ENCODE measurements around the gene SREBF1. TPM values are rescaled to one million over a fixed set of nuclear protein-coding genes. Genes with fewer than 3 reads are reported as not detected.
A peak's percentile ranks its signal among the peaks of the same experiment; 100 is the strongest.

SREBF1 gene
- total and polyA plus RNA-seq, 5 donors: 28.7 to 45.7 (median 40.5) TPM

DNA sequence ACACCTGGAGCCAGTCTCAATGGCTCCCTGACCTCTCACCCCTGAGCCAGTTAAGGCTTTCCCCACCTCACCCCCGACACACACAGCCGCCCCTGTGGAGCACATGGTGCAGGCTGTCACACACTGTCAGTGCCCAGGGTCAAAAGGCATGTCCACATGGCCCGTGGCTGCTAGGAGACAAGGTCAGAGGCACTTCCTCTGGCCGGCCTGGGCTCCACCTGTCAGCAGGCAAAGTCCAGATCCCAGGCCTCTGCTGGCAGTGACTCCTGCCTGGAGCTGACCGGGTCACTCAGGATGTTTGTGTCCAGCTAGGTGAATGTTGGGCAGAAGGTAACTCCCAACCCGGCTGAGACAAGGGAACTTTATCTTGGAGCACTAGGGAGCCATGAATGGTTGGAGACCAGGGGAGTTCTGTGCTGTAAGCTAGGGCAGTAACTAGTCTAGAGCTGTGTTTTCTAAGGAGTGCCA, 6.0 kb downstream of the SREBF1 start:
- intact Hi-C loops (cut with DNase I): no loop called here
- no peaks in the 10 kb centered on the region for H3K9me3 ChIP-seq (ENCODE audit: control insufficient read depth, low read length)
- DNase-seq (peak in 1 of 3 donors; percentile 63), ATAC-seq (peak in 1 of 2 donors; percentile 10)
- no peak overlapping the region for H3K4me3 ChIP-seq (ENCODE audit: low read length)
- H3K27me3 ChIP-seq (ENCODE audit: control insufficient read depth, insufficient read depth): no peaks in the 10 kb centered on the region
- no peak overlapping the region for H3K27ac ChIP-seq (ENCODE audit: low read length)
- H3K4me1 ChIP-seq (ENCODE audit: control insufficient read depth, insufficient read depth, low read length): peaks cover 12% of the 10 kb centered on the region
- 50% methylated on average over 6 of the region's 6 CpGs for WGBS

DNA sequence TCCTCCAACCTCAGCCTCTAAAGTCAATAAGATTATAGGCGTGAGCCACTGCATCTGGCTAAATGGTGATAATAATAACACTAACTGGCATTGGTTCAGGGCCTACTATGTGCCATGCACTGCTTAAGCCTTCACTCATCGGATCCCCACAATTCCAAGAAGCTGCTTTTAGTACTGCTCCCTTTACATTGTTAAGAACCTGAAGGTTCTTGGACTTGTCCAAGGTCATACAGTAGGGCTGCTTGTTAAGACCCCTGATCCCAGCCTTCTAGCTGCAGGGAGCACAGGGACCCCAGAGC, 6.6 kb downstream of the SREBF1 start:
- Histone ChIP-seq H3K27ac (ENCODE audit: low read length) (no peak overlapping the region), H3K9me3 (ENCODE audit: control insufficient read depth, low read length) (no peaks in the 10 kb centered on the region), H3K27me3 (ENCODE audit: control insufficient read depth, insufficient read depth) (no peaks in the 10 kb centered on the region), H3K4me3 (ENCODE audit: low read length) (no peak overlapping the region), H3K4me1 (ENCODE audit: control insufficient read depth, insufficient read depth, low read length) (peaks cover 10% of the 10 kb centered on the region)
- DNase-seq (no peak), ATAC-seq (no peak)
- WGBS: 84% methylated on average over 2 of the region's 2 CpGs
- intact Hi-C loops (cut with DNase I): no loop called here

DNA sequence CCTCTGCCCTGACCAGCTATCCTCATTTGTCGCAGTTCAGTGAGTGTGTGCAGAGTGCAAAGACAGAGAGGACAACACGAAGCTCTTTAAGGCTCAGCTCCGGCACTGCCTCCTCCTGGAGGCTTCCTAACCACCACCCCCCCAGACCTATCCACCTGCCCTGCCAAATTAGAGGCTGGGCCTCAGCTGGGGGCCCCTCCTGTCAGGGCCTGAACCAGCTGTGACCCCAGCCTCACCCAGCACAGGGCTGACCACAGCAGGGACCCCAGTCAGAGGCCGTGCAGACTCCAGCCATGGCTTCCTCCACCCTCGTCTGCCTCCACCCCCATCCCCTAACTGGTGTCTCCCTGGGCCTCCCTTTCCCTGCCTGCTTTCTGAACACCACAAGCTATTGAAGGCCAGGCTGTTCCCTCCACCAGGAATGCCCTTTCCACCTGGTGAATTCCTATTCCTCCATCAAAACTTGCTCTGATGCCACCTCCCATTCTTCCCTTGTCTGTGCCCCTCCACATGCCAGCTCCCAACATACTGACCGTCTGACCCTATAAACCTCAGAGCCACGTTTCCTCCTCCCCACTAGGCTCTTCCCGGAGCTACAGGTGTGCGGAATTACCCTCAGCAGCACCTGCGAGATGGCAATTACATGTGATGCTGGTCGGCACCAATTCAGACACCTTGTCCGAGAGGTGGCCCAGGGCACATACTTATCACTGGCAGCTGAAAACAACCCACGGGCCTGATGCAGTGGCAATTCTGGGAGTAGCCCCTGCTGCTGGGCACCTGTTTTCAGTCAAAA, 8.8 kb downstream of the SREBF1 start:
- DNase-seq: peak in 1 of 3 donors; percentile 43
- WGBS: 82% methylated on average over 13 of the region's 13 CpGs
- Histone ChIP-seq H3K9me3 (ENCODE audit: control insufficient read depth, low read length) (no peaks in the 10 kb centered on the region), H3K27ac (ENCODE audit: low read length) (no peak overlapping the region), H3K4me1 (ENCODE audit: control insufficient read depth, insufficient read depth, low read length) (peaks cover 18% of the 10 kb centered on the region), H3K4me3 (ENCODE audit: low read length) (no peak overlapping the region), H3K27me3 (ENCODE audit: control insufficient read depth, insufficient read depth) (no peaks in the 10 kb centered on the region)
- no peak for ATAC-seq
- intact Hi-C loops (cut with DNase I): no loop called here

DNA sequence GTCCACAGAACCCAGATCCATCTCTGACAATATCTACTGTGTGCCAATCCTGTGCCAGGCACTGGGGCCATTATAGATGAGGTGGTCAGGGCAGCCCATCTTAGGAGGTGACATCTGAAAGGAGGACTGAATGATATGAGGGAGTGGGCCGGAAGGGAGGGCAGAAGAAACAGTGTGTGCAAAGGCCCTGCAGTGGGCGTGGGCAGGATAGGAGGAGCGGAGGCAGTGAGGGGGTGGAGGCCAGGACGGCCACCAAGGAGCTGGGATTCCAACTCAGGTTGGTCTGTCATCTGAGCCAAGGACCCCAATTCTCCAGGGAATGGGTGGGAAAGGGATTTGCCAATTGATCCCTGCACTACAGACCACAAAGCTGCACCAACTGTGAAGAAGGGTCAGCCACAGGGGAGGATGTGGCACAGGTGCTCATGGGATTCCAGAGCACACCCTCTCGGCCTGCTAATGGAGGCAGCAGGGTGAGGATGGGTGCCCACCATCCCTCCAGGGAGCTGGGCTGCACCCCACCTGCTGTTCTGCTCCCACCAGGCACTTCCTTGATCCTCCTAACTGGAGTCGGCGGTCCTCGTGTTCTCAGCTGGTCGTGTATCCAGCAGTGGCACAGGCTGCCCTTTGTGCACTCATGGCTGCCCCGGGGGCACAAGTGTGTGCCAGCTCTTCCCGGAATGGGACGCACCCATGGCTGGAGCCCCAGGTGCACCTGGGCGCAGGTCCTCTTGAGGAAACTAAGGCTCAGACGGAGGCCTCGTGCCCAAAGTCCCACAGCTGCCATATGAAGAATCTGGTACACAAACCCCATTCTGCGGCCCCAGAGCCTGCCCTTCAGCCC, 9.6 kb downstream of the SREBF1 start:
- Histone ChIP-seq H3K9me3 (ENCODE audit: control insufficient read depth, low read length) (no peaks in the 10 kb centered on the region), H3K4me3 (ENCODE audit: low read length) (no peak overlapping the region), H3K4me1 (ENCODE audit: control insufficient read depth, insufficient read depth, low read length) (peaks cover 23% of the 10 kb centered on the region), H3K27ac (ENCODE audit: low read length) (no peak overlapping the region), H3K27me3 (ENCODE audit: control insufficient read depth, insufficient read depth) (no peaks in the 10 kb centered on the region)
- intact Hi-C loops (cut with DNase I): no loop called here
- ATAC-seq: no peak
- DNase-seq: peak in 2 of 3 donors; percentile 35 to 46
- 91% methylated on average over 16 of the region's 16 CpGs for WGBS

DNA sequence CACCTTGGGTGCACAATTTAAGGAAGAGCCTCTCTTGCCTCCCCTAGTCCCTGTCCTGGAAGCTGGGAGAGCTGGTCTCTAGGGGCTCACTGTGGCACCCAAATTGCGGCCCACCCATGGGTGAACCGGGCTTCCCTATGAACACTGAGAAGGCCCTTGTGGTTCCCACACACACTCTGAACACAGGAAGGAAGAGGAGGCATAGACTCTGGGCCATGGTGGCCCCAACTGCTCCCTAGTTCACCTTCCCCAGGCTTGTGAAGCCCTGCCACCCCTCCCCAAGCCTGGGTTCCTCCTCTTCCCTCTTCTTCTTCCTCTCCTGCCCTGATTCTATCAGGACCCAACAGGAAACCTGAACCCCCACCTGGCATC, 10.5 kb downstream of the SREBF1 start:
- intact Hi-C loops (cut with DNase I): no loop called here
- DNase-seq (no peak), ATAC-seq (no peak)
- Histone ChIP-seq H3K4me3 (ENCODE audit: low read length) (no peak overlapping the region), H3K4me1 (ENCODE audit: control insufficient read depth, insufficient read depth, low read length) (peaks cover 20% of the 10 kb centered on the region), H3K27ac (ENCODE audit: low read length) (no peak overlapping the region), H3K9me3 (ENCODE audit: control insufficient read depth, low read length) (no peaks in the 10 kb centered on the region), H3K27me3 (ENCODE audit: control insufficient read depth, insufficient read depth) (no peaks in the 10 kb centered on the region)
- 74% methylated on average over 2 of the region's 2 CpGs for WGBS

DNA sequence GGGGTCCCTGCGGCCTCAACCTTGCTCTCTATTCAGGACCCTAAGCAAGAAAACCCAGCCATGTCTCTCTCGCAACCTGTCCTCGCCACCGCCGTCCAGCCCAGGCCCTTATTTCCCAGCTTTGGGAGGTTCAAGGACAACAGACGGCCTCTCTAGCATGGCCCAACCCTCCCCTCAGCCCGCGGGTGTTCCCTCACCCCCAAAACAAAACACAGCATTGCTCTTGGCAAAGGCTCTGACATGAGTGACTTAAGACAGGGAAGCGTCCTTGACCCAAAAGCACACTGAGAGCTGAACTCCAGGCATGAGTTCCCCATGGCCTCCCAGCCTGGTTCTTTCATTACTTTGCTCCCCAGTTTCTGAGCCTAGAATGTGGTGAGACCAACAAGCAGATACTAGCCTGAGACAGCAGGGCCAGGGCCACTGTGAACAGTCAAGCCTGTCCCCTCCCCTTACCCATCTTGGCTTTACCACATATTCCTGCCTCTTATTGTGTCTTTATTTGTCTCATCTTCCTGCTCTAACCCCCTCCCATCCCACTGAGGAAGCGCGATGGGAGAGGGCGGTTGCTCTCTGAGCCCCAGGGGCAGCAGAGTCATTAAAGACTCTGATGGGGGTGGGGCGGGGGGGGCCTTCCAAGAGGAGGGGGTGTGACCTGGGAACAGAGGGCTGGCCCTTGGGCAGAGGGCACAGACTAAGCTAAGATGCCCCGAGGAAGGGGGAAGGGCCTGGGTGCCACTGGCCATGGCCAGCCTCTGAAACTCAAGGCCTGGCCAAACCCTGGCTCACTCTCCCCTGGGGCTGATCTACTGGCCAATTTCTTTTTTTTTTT, 11.8 kb downstream of the SREBF1 start:
- ATAC-seq (peak; percentile 3 to 13), DNase-seq (peak; percentile 65 to 83 (median 82))
- Histone ChIP-seq H3K4me3 (ENCODE audit: low read length) (no peak overlapping the region), H3K27me3 (ENCODE audit: control insufficient read depth, insufficient read depth) (no peaks in the 10 kb centered on the region), H3K4me1 (ENCODE audit: control insufficient read depth, insufficient read depth, low read length) (peaks cover 19% of the 10 kb centered on the region), H3K27ac (ENCODE audit: low read length) (peak overlapping the region; percentile 91), H3K9me3 (ENCODE audit: control insufficient read depth, low read length) (no peaks in the 10 kb centered on the region)
- 34% methylated on average over 14 of the region's 14 CpGs for WGBS
- intact Hi-C loops (cut with DNase I): no loop called here

DNA sequence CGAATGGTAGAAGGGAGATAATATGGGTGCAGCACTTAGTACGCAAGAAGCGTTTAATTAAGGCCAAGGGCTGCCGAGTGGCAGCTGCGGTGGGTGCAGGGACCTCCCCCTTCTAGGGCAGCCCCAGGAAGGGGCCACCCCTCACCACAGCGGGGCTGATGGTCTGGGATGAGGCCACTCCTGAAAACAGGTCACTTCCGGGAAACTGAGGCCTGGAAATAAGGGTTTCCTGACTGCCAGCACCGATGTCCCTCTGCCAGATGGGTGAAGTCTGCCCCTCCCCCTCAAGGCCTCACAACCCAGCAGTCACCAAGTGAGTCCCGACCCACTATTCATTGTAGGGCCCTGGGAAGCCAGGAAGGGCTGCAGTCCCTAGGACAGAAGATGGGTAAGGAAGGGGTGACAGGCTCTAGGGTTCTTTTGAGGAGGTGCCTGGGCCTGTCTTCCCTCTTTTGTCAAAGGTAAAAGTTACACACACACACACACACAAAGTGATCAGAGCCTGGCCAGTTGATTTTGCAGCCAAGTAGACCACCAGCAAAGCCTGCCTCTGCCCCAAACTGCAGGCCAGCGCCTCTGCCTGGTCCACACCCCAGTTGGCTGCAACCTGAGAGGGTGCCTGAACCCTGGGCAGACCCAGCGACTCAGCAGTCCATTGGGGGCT, 12.5 kb downstream of the SREBF1 start:
- WGBS: 15% methylated on average over 11 of the region's 11 CpGs
- peak; percentile 3 to 9 for ATAC-seq
- Histone ChIP-seq H3K4me1 (ENCODE audit: control insufficient read depth, insufficient read depth, low read length) (peaks cover 19% of the 10 kb centered on the region), H3K4me3 (ENCODE audit: low read length) (peak overlapping the region; percentile 57), H3K9me3 (ENCODE audit: control insufficient read depth, low read length) (no peaks in the 10 kb centered on the region), H3K27me3 (ENCODE audit: control insufficient read depth, insufficient read depth) (no peaks in the 10 kb centered on the region), H3K27ac (ENCODE audit: low read length) (peak overlapping the region; percentile 91)
- intact Hi-C loops (cut with DNase I): no loop called here
- no peak for DNase-seq

DNA sequence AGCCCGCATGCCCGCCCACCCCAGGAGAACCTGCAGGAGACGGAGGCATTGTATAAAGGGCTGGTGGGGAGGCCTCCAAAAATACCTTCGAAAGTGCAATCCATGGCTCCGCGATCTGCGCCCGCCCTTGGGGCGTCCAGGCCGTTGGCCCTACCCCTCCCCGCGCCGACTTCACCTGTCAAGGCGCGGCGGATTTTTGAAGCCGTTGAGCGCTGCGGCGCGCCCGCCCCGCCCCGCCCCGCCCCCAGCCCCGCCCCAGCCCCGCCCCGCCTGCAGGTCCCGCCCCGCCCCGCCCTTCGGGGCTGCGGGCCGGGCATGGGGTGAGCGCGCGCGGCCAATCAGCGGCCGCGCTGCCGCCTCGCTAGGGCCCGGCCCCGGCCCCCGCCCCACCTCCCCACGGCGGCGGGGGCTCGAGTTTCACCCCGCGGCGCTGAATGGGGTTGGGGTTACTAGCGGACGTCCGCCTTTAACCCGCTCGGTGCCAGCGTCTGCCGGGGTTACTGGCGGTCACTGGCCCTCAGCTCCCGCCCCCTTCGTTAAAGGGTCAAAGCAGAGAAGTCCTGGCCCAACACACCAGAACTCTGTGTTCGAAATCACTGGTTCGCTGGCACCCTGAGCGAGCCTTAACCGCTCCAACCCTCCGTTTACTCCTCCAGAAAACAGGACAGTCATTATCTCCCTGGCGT, 13.2 kb downstream of the SREBF1 start:
- under 1% methylated on average over 67 of the region's 69 CpGs for WGBS
- H3K4me1 ChIP-seq (ENCODE audit: control insufficient read depth, insufficient read depth, low read length): peaks cover 19% of the 10 kb centered on the region

DNA sequence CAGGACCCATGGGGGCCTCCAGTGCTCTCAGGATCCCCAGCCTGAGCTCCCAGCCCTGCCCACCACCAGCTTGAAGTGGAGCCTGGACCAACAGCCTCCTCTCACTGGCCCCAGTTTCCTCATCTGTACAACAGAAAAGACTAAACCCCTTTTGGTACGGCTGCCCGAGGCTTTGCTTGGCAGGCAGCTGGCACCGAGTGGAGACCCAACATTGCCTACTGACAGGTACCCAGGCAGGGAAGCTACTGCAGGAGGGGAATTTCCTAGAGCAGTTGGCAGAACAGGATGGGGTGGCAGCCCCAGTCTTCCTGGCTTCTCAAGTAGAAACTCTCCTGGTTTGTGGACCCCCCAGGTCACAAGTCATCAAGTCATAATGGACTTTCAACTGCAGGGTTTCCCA, 14.2 kb downstream of the SREBF1 start:
- peak overlapping the region; percentile 40 for H3K27ac ChIP-seq (ENCODE audit: low read length)
- peaks cover 19% of the 10 kb centered on the region for H3K4me1 ChIP-seq (ENCODE audit: control insufficient read depth, insufficient read depth, low read length)
- intact Hi-C loops (cut with DNase I): no loop called here
- ATAC-seq (no peak), DNase-seq (no peak)
- no peaks in the 10 kb centered on the region for H3K27me3 ChIP-seq (ENCODE audit: control insufficient read depth, insufficient read depth)
- peak overlapping the region; percentile 57 for H3K4me3 ChIP-seq (ENCODE audit: low read length)
- H3K9me3 ChIP-seq (ENCODE audit: control insufficient read depth, low read length): no peaks in the 10 kb centered on the region
- WGBS: 70% methylated on average over 3 of the region's 3 CpGs

More for the DNA sequence above, 13.2 kb downstream of the SREBF1 start:
- H3K9me3 ChIP-seq (ENCODE audit: control insufficient read depth, low read length): no peaks in the 10 kb centered on the region
- H3K27ac ChIP-seq (ENCODE audit: low read length): peak overlapping the region; percentile 91
- intact Hi-C loops (cut with DNase I): no loop called here
- ATAC-seq: peak; percentile 87 to 89
- DNase-seq: peak; percentile 87 to 96 (median 95)
- H3K27me3 ChIP-seq (ENCODE audit: control insufficient read depth, insufficient read depth): no peaks in the 10 kb centered on the region
- peak overlapping the region; percentile 57 for H3K4me3 ChIP-seq (ENCODE audit: low read length)

DNA sequence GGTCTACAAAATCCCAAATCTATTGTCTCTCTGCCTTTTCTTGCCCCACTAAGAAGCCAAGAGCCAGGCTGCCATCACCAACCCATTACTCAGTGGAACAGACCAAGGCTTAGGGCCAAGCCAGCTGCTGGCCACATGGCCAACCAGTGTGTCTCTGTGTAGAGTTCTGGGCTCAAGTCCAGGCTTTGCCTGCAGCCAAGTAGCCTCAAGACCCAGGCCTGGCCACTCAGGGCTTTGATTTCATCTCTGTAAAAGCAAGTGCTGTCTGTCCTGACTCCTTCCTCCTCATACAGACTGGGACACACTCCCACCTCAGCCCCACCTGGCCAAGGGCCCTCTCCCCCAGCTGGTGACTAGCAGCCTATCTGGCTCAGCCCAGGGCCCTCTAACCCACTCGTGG, 14.6 kb downstream of the SREBF1 start:
- WGBS: 53% methylated on average over 1 of the region's 1 CpG
- intact Hi-C loops (cut with DNase I): no loop called here
- DNase-seq: peak; percentile 90 to 96 (median 90)
- Histone ChIP-seq H3K4me1 (ENCODE audit: control insufficient read depth, insufficient read depth, low read length) (peaks cover 19% of the 10 kb centered on the region), H3K27ac (ENCODE audit: low read length) (peak overlapping the region; percentile 40), H3K9me3 (ENCODE audit: control insufficient read depth, low read length) (no peaks in the 10 kb centered on the region), H3K27me3 (ENCODE audit: control insufficient read depth, insufficient read depth) (no peaks in the 10 kb centered on the region), H3K4me3 (ENCODE audit: low read length) (peak overlapping the region; percentile 57)
- ATAC-seq: peak; percentile 19 to 34
